ENCODE measurements around the gene DIP2B.

Gene DIP2B

GRCh38 chr12:50661300-50662115 lies 156.7 kb downstream of the DIP2B start:
- CTCF ChIA-PET = interaction anchor here (0.7 to 1.4 kb wide), 5 partner anchors 9 to 152 kb away, joined by 3 to 4 read pairs (median 3); no protein-coding TSS in a partner anchor
- Histone ChIP-seq H3K4me1 (ENCODE audit: control extremely low read depth in 1 of 4, control insufficient read depth in 4 of 4, insufficient read depth in 4 of 4, low read length in 3 of 4) (no peaks in the 10 kb centered on the region), H3K27ac (ENCODE audit: insufficient read depth in 1 of 2, low read depth in 1 of 2, low read length in 2 of 2, poor library complexity in 1 of 2, severe bottlenecking in 2 of 2) (no peak overlapping the region), H3K36me3 (ENCODE audit: control insufficient read depth in 4 of 4, insufficient read depth in 4 of 4, low read length in 3 of 4) (peaks cover 5 to 17% (median 16%) of the 10 kb centered on the region in 4 experiments), H3K4me3 (ENCODE audit: control insufficient read depth in 1 of 7, extremely low read depth in 1 of 7, insufficient read depth in 4 of 7, low read depth in 2 of 7, low read length in 6 of 7) (no peak overlapping the region), H3K9me3 (ENCODE audit: control extremely low read depth in 1 of 5, control insufficient read depth in 4 of 5, insufficient read depth in 2 of 5, low read depth in 1 of 5, low read length in 4 of 5) (no peaks in the 10 kb centered on the region), H3K27me3 (replicated peaks in 2 of 5; ENCODE audit: control insufficient read depth in 4 of 5, insufficient read depth in 5 of 5, low read length in 4 of 5) (no peaks in the 10 kb centered on the region)
- no peak for DNase-seq
- POLR2A ChIA-PET = no interaction called here
- 88% methylated on average over 3 of the region's 7 CpGs for WGBS (ENCODE audit: insufficient coverage)

DNA sequence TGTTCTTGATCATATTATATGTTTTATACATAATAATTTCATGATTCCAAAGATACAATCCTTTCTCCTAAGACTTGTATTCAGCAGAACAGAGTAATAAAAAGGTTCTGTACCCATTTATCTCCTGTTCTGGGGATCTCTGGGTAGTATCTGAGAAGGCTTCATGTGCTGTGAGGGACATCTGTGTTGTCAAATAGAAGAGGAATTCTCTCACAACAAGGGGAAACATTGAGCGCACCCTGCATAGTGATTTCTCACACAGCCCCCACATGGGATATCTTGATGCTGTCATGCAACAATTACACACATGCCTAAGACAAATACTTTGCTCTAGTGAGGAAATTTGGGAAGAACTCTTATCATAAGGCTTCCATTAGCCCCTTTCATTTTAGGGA lies 157.3 kb downstream of the DIP2B start:
- Histone ChIP-seq H3K4me3 (ENCODE audit: control insufficient read depth in 1 of 7, extremely low read depth in 1 of 7, insufficient read depth in 4 of 7, low read depth in 2 of 7, low read length in 6 of 7) (no peak overlapping the region), H3K27me3 (replicated peaks in 2 of 5; ENCODE audit: control insufficient read depth in 4 of 5, insufficient read depth in 5 of 5, low read length in 4 of 5) (no peaks in the 10 kb centered on the region), H3K9me3 (ENCODE audit: control extremely low read depth in 1 of 5, control insufficient read depth in 4 of 5, insufficient read depth in 2 of 5, low read depth in 1 of 5, low read length in 4 of 5) (no peaks in the 10 kb centered on the region), H3K27ac (ENCODE audit: insufficient read depth in 1 of 2, low read depth in 1 of 2, low read length in 2 of 2, poor library complexity in 1 of 2, severe bottlenecking in 2 of 2) (no peak overlapping the region), H3K4me1 (ENCODE audit: control extremely low read depth in 1 of 4, control insufficient read depth in 4 of 4, insufficient read depth in 4 of 4, low read length in 3 of 4) (no peaks in the 10 kb centered on the region), H3K36me3 (ENCODE audit: control insufficient read depth in 4 of 4, insufficient read depth in 4 of 4, low read length in 3 of 4) (peaks cover 5 to 17% (median 16%) of the 10 kb centered on the region in 4 experiments)
- WGBS (ENCODE audit: insufficient coverage) = 100% methylated on average over 1 of the region's 1 CpG
- POLR2A ChIA-PET = no interaction called here
- CTCF ChIA-PET = interaction anchor here (1.1 kb wide), 2 partner anchors 10 to 17 kb away, joined by 3 to 4 read pairs; no protein-coding TSS in a partner anchor
- no peak for DNase-seq

DNA sequence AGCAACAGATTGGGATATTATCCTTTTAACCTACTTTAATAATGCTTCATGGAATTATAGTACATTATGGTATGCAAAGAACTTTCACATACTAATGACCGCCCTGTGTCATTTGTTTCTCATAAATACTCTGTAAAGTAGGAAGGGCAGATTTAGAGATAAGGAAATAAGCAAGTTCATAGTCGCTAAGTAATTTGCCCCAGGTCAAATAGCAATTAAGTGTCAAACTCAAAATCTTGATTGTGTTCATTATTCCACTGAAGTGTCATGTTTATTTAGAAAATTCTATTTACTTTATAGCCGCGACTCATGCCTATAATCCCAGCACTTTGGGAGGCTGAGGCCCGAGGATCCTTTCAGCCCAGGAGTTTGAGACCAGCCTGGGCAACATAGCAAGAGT lies 160.4 kb downstream of the DIP2B start:
- ChIA-PET POLR2A (no interaction called here), CTCF (interaction anchor here (1.3 kb wide), 1 partner anchor 10 kb away, joined by 3 read pairs; no protein-coding TSS in a partner anchor)
- no peaks in the 10 kb centered on the region for H3K4me1 ChIP-seq (ENCODE audit: control extremely low read depth in 1 of 4, control insufficient read depth in 4 of 4, insufficient read depth in 4 of 4, low read length in 3 of 4)
- no peak for DNase-seq
- 100% methylated on average over 1 of the region's 5 CpGs for WGBS (ENCODE audit: insufficient coverage)
- no peaks in the 10 kb centered on the region for H3K9me3 ChIP-seq (ENCODE audit: control extremely low read depth in 1 of 5, control insufficient read depth in 4 of 5, insufficient read depth in 2 of 5, low read depth in 1 of 5, low read length in 4 of 5)
- no peak overlapping the region for H3K27ac ChIP-seq (ENCODE audit: insufficient read depth in 1 of 2, low read depth in 1 of 2, low read length in 2 of 2, poor library complexity in 1 of 2, severe bottlenecking in 2 of 2)
- H3K36me3 ChIP-seq (ENCODE audit: control insufficient read depth in 4 of 4, insufficient read depth in 4 of 4, low read length in 3 of 4) = peaks cover 4 to 21% (median 16%) of the 10 kb centered on the region in 4 experiments
- H3K4me3 ChIP-seq (ENCODE audit: control insufficient read depth in 1 of 7, extremely low read depth in 1 of 7, insufficient read depth in 4 of 7, low read depth in 2 of 7, low read length in 6 of 7) = no peak overlapping the region
- H3K27me3 ChIP-seq (replicated peaks in 2 of 5; ENCODE audit: control insufficient read depth in 4 of 5, insufficient read depth in 5 of 5, low read length in 4 of 5) = no peaks in the 10 kb centered on the region

- WGBS (ENCODE audit: insufficient coverage) = no CpG with 5 or more reads among the region's 1 CpG
- no peak overlapping the region for H3K27ac ChIP-seq (ENCODE audit: insufficient read depth in 1 of 2, low read depth in 1 of 2, low read length in 2 of 2, poor library complexity in 1 of 2, severe bottlenecking in 2 of 2)
Observed at GRCh38 chr12:50665609-50666008, 160.8 kb downstream of the DIP2B start.

DNA sequence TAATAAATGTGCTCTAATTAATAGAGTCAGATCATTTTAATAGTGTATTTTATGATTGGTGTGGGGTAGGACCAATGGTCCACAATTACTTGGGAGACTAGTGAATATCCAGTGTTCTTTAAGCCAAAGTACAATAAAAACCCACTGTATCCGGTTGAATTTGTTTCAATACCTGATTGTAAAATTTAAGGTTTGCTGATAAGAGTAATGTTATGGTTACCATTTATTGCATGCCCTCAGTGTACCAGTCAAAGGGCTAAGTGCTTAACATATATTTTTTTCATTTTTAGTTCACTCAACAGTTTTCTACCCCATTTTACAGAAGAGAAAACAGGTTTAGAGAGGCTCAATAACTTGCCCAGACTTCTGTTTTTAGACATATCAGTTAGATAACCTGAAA lies 161.2 kb downstream of the DIP2B start:
- H3K4me3 ChIP-seq (ENCODE audit: control insufficient read depth in 1 of 7, extremely low read depth in 1 of 7, insufficient read depth in 4 of 7, low read depth in 2 of 7, low read length in 6 of 7) = no peak overlapping the region
- no peaks in the 10 kb centered on the region for H3K9me3 ChIP-seq (ENCODE audit: control extremely low read depth in 1 of 5, control insufficient read depth in 4 of 5, insufficient read depth in 2 of 5, low read depth in 1 of 5, low read length in 4 of 5)
- ChIA-PET CTCF (interaction anchor here (2.3 kb wide), 1 partner anchor 13 kb away, joined by 5 read pairs; no protein-coding TSS in a partner anchor), POLR2A (no interaction called here)
- H3K36me3 ChIP-seq (ENCODE audit: control insufficient read depth in 4 of 4, insufficient read depth in 4 of 4, low read length in 3 of 4) = peaks cover 5 to 21% (median 12%) of the 10 kb centered on the region in 4 experiments
- no peak for DNase-seq
- no peaks in the 10 kb centered on the region for H3K27me3 ChIP-seq (replicated peaks in 2 of 5; ENCODE audit: control insufficient read depth in 4 of 5, insufficient read depth in 5 of 5, low read length in 4 of 5)
- H3K27ac ChIP-seq (ENCODE audit: insufficient read depth in 1 of 2, low read depth in 1 of 2, low read length in 2 of 2, poor library complexity in 1 of 2, severe bottlenecking in 2 of 2) = no peak overlapping the region
- H3K4me1 ChIP-seq (ENCODE audit: control extremely low read depth in 1 of 4, control insufficient read depth in 4 of 4, insufficient read depth in 4 of 4, low read length in 3 of 4) = no peaks in the 10 kb centered on the region
- WGBS (ENCODE audit: insufficient coverage) = no CpG with 5 or more reads among the region's 1 CpG

More at GRCh38 chr12:50665609-50666008, 160.8 kb downstream of the DIP2B start:
- Histone ChIP-seq H3K27me3 (replicated peaks in 2 of 5; ENCODE audit: control insufficient read depth in 4 of 5, insufficient read depth in 5 of 5, low read length in 4 of 5) (no peaks in the 10 kb centered on the region), H3K36me3 (ENCODE audit: control insufficient read depth in 4 of 4, insufficient read depth in 4 of 4, low read length in 3 of 4) (peaks cover 4 to 20% (median 14%) of the 10 kb centered on the region in 4 experiments), H3K4me1 (ENCODE audit: control extremely low read depth in 1 of 4, control insufficient read depth in 4 of 4, insufficient read depth in 4 of 4, low read length in 3 of 4) (no peaks in the 10 kb centered on the region), H3K4me3 (ENCODE audit: control insufficient read depth in 1 of 7, extremely low read depth in 1 of 7, insufficient read depth in 4 of 7, low read depth in 2 of 7, low read length in 6 of 7) (no peak overlapping the region), H3K9me3 (ENCODE audit: control extremely low read depth in 1 of 5, control insufficient read depth in 4 of 5, insufficient read depth in 2 of 5, low read depth in 1 of 5, low read length in 4 of 5) (no peaks in the 10 kb centered on the region)
- CTCF ChIA-PET = interaction anchor here (2.3 kb wide), 1 partner anchor 14 kb away, joined by 5 read pairs; no protein-coding TSS in a partner anchor
- POLR2A ChIA-PET = no interaction called here
- no peak for DNase-seq

DNA sequence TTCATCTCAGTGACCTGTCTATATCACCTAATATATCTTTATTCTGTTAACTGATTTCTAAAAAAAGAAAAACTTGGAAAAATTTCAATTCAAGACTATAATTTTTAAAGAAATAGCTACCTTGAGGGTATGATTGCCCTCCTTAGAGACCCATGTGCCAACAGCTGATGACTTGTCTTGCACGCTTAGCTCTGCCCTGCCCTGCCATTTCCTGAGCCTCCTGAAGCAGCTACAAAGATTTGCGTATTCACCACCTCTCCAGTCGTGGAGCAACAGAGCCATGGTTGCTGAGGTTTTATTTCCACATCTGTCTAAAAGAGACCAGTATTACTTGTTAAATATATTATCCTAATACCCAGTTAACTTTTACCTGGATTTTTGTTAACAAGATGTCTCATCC lies 167.4 kb downstream of the DIP2B start:
- Histone ChIP-seq H3K9me3 (ENCODE audit: control extremely low read depth in 1 of 5, control insufficient read depth in 4 of 5, insufficient read depth in 2 of 5, low read depth in 1 of 5, low read length in 4 of 5) (no peaks in the 10 kb centered on the region), H3K27ac (ENCODE audit: insufficient read depth in 1 of 2, low read depth in 1 of 2, low read length in 2 of 2, poor library complexity in 1 of 2, severe bottlenecking in 2 of 2) (no peak overlapping the region), H3K27me3 (replicated peaks in 2 of 5; ENCODE audit: control insufficient read depth in 4 of 5, insufficient read depth in 5 of 5, low read length in 4 of 5) (no peaks in the 10 kb centered on the region), H3K4me3 (ENCODE audit: control insufficient read depth in 1 of 7, extremely low read depth in 1 of 7, insufficient read depth in 4 of 7, low read depth in 2 of 7, low read length in 6 of 7) (no peak overlapping the region), H3K4me1 (ENCODE audit: control extremely low read depth in 1 of 4, control insufficient read depth in 4 of 4, insufficient read depth in 4 of 4, low read length in 3 of 4) (no peaks in the 10 kb centered on the region), H3K36me3 (ENCODE audit: control insufficient read depth in 4 of 4, insufficient read depth in 4 of 4, low read length in 3 of 4) (peaks cover 12 to 53% (median 30%) of the 10 kb centered on the region in 4 experiments)
- ChIA-PET CTCF (interaction anchor here (1.8 kb wide), 1 partner anchor 167 kb away, joined by 7 read pairs; the partner anchor contains the start of gene DIP2B), POLR2A (no interaction called here)
- no peak for DNase-seq
- WGBS (ENCODE audit: insufficient coverage) = 67% methylated on average over 1 of the region's 3 CpGs

DNA sequence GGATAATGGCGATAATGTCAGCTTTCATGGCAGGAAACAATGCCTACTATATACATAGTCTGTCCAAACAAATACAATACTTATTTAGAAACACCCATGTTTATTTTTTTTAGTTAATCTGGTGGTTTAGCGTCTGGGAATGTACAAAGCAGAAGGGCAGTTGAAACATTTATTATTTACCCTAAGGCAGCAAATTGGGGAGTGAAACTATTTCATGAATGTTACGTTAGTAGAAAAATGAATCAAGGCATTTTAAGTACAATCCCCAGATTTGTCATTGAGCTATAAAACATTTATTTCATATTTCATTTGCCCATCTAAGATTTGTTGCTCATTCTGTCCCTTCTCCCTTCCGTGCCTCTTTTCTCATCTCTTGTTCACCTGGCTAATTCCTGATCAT lies 172.0 kb downstream of the DIP2B start:
- H3K27me3 ChIP-seq (replicated peaks in 2 of 5; ENCODE audit: control insufficient read depth in 4 of 5, insufficient read depth in 5 of 5, low read length in 4 of 5) = no peaks in the 10 kb centered on the region
- DNase-seq = no peak
- peaks cover 22 to 68% (median 46%) of the 10 kb centered on the region in 4 experiments for H3K36me3 ChIP-seq (ENCODE audit: control insufficient read depth in 4 of 4, insufficient read depth in 4 of 4, low read length in 3 of 4)
- 89% methylated on average over 2 of the region's 4 CpGs for WGBS (ENCODE audit: insufficient coverage)
- no peaks in the 10 kb centered on the region for H3K9me3 ChIP-seq (ENCODE audit: control extremely low read depth in 1 of 5, control insufficient read depth in 4 of 5, insufficient read depth in 2 of 5, low read depth in 1 of 5, low read length in 4 of 5)
- POLR2A ChIA-PET = no interaction called here
- H3K4me1 ChIP-seq (ENCODE audit: control extremely low read depth in 1 of 4, control insufficient read depth in 4 of 4, insufficient read depth in 4 of 4, low read length in 3 of 4) = no peaks in the 10 kb centered on the region
- no peak overlapping the region for H3K27ac ChIP-seq (ENCODE audit: insufficient read depth in 1 of 2, low read depth in 1 of 2, low read length in 2 of 2, poor library complexity in 1 of 2, severe bottlenecking in 2 of 2)
- CTCF ChIA-PET = interaction anchor here (1.3 kb wide), 1 partner anchor 17 kb away, joined by 3 read pairs; no protein-coding TSS in a partner anchor
- H3K4me3 ChIP-seq (ENCODE audit: control insufficient read depth in 1 of 7, extremely low read depth in 1 of 7, insufficient read depth in 4 of 7, low read depth in 2 of 7, low read length in 6 of 7) = no peak overlapping the region

Measured in common myeloid progenitor, CD34-positive (primary cell).